HepG2 (cell line): ENCODE measurements around the gene NUDT3. TPM values are rescaled to one million over a fixed set of nuclear protein-coding genes. Genes with fewer than 3 reads are reported as not detected.

Experiments used
- ARNT ChIP-seq: fragments of 450-650 bp; IDR thresholded peaks from 2 replicates; pipeline ENCODE4 v1.6.1; 2017
- ARNTL ChIP-seq: sonication (generic); formaldehyde crosslinking; IDR thresholded peaks from 2 replicates; pipeline ENCODE4 v1.4.0; 2020; ENCODE audit warnings: mild to moderate bottlenecking, missing genetic modification reagents
- CBX5 ChIP-seq: sonication (generic); formaldehyde crosslinking; IDR thresholded peaks from 2 replicates; pipeline ENCODE4 v1.4.0; 2020; ENCODE audit warnings: missing genetic modification reagents, borderline replicate concordance
- E2F5 ChIP-seq: sonication (generic); formaldehyde crosslinking; conservative IDR thresholded peaks from 2 replicates; pipeline ENCODE4 v1.4.0; 2020; ENCODE audit warnings: missing genetic modification reagents
- MAX ChIP-seq: IDR thresholded peaks from 2 replicates; pipeline ENCODE4 v1.6.1; 2012; ENCODE audit warnings: inconsistent platforms
- MEF2D ChIP-seq: sonication (generic); formaldehyde crosslinking; IDR thresholded peaks from 2 replicates; pipeline ENCODE4 v1.5.1; 2020; ENCODE audit warnings: mild to moderate bottlenecking, missing genetic modification reagents
- MLLT10 ChIP-seq: sonication (generic); formaldehyde crosslinking; IDR thresholded peaks from 2 replicates; pipeline ENCODE4 v1.4.0; 2020; ENCODE audit warnings: missing genetic modification reagents
- MXD4 ChIP-seq: IDR thresholded peaks from 2 replicates; pipeline ENCODE4 v1.6.1; 2016; ENCODE audit warnings: mild to moderate bottlenecking, missing biosample characterization, missing genetic modification reagents
- MXI1 ChIP-seq: IDR thresholded peaks from 3 replicates; pipeline ENCODE4 v1.6.1; 2012; ENCODE audit warnings: low read depth, low read length, inconsistent platforms, borderline replicate concordance
- NCOA5 ChIP-seq: sonication (generic); formaldehyde crosslinking; IDR thresholded peaks from 2 replicates; pipeline ENCODE4 v1.4.0; 2020; ENCODE audit warnings: missing genetic modification reagents
- NR2C2 ChIP-seq: sonication (generic); formaldehyde crosslinking; IDR thresholded peaks from 2 replicates; pipeline ENCODE4 v1.4.0; 2020; ENCODE audit warnings: missing genetic modification reagents, mild to moderate bottlenecking, moderate library complexity, borderline replicate concordance
- RARA ChIP-seq: IDR thresholded peaks from 2 replicates; pipeline ENCODE4 v1.6.1; 2016; ENCODE audit warnings: missing genetic modification reagents, missing compliant biosample characterization
- SUZ12 ChIP-seq: fragments of 150-350 bp; IDR thresholded peaks from 2 replicates; pipeline ENCODE4 v1.6.1; 2014; ENCODE audit warnings: low read depth, low read length
- TBX2 ChIP-seq: sonication (generic); formaldehyde crosslinking; IDR thresholded peaks from 2 replicates; pipeline ENCODE4 v1.5.0; 2020; ENCODE audit warnings: missing genetic modification reagents, mild to moderate bottlenecking, borderline replicate concordance
- TRIM22 ChIP-seq: fragments of 450-650 bp; IDR thresholded peaks from 2 replicates; pipeline ENCODE4 v1.6.1; 2017
- ZFP37 ChIP-seq: sonication (generic); formaldehyde crosslinking; IDR thresholded peaks from 2 replicates; pipeline ENCODE4 v1.4.0; 2020; ENCODE audit warnings: missing genetic modification reagents, borderline replicate concordance
- ZNF230 ChIP-seq: sonication (generic); formaldehyde crosslinking; IDR thresholded peaks from 2 replicates; pipeline ENCODE4 v1.4.0; 2020; ENCODE audit warnings: mild to moderate bottlenecking, missing genetic modification reagents
- ZNF496 ChIP-seq: sonication (generic); formaldehyde crosslinking; IDR thresholded peaks from 2 replicates; pipeline ENCODE4 v1.8.1; 2023; ENCODE audit warnings: mild to moderate bottlenecking, moderate library complexity, missing genetic modification reagents; ENCODE audit not compliant: insufficient replicate concordance
- ZNF761 ChIP-seq: sonication (generic); formaldehyde crosslinking; conservative IDR thresholded peaks from 2 replicates; pipeline ENCODE4 v1.4.0; 2020; ENCODE audit warnings: mild to moderate bottlenecking, missing genetic modification reagents
- ZZZ3 ChIP-seq: sonication (generic); formaldehyde crosslinking; IDR thresholded peaks from 2 replicates; pipeline ENCODE4 v1.4.0; 2020; ENCODE audit warnings: missing genetic modification reagents, mild to moderate bottlenecking, borderline replicate concordance
- polyA plus RNA-seq, 8 experiments: library from polyadenylated mRNA; depleted of rRNA in 3 of 8; stranded (reverse) in 7 of 8; unstranded in 1 of 8; fragments of >200 nt; fragmentation: Illumina TruSeq in 4 of 8; extraction: Trizol in 4 of 8; gene quantifications; 2 replicates each; pipeline versions ENCODE4 v1.2.1 to v1.2.3, GENCODE V29; 2011 to 2016; ENCODE audit warnings: low read depth in 4 of 8, missing spikeins in 1 of 8, mixed read lengths in 1 of 8; ENCODE audit not compliant: insufficient read depth in 1 of 8
- total RNA-seq, 5 experiments: library from RNA; depleted of rRNA; stranded (reverse); fragments of >200 nt; fragmentation: Illumina TruSeq; extraction: Trizol; gene quantifications; 2 replicates each; pipeline ENCODE4 v1.2.3, GENCODE V29; 2016; ENCODE audit warnings: low read depth in 1 of 5
- TF ChIP-seq, protein P1 (sequence below): sonication (generic); formaldehyde crosslinking; IDR thresholded peaks from 2 replicates; pipeline ENCODE4 v1.4.0; 2020; ENCODE audit warnings: missing genetic modification reagents, borderline replicate concordance
- TF ChIP-seq, protein P2 (sequence below): sonication (generic); formaldehyde crosslinking; IDR thresholded peaks from 2 replicates; pipeline ENCODE4 v1.4.0; 2020; ENCODE audit warnings: missing genetic modification reagents

The NUDT3 gene
- total and polyA plus RNA-seq, 2 of the 13 experiments (the other 11 are each of a cell fraction or from before 2014, with no cell fraction given), result 20.2 to 20.6 TPM

GRCh38 chr6:34236443-34237315 is 155.8 kb downstream of the NUDT3 start, which contains the start of gene HMGA1 (continued):
- peak; percentile 47 for TF ChIP-seq MAX
- no peak for TF ChIP-seq E2F5 (CRISPR knock-in tag)
- no peak for TF ChIP-seq MLLT10 (CRISPR knock-in tag)
- TF ChIP-seq ZNF761 (CRISPR knock-in tag), result no peak; the same call in 1 of the 2 replicates
- TF ChIP-seq MEF2D (CRISPR knock-in tag), result no peak
- TF ChIP-seq TBX2 (CRISPR knock-in tag), result peak; percentile 60; the same call in 1 of the 2 replicates
- TF ChIP-seq, protein P1, sequence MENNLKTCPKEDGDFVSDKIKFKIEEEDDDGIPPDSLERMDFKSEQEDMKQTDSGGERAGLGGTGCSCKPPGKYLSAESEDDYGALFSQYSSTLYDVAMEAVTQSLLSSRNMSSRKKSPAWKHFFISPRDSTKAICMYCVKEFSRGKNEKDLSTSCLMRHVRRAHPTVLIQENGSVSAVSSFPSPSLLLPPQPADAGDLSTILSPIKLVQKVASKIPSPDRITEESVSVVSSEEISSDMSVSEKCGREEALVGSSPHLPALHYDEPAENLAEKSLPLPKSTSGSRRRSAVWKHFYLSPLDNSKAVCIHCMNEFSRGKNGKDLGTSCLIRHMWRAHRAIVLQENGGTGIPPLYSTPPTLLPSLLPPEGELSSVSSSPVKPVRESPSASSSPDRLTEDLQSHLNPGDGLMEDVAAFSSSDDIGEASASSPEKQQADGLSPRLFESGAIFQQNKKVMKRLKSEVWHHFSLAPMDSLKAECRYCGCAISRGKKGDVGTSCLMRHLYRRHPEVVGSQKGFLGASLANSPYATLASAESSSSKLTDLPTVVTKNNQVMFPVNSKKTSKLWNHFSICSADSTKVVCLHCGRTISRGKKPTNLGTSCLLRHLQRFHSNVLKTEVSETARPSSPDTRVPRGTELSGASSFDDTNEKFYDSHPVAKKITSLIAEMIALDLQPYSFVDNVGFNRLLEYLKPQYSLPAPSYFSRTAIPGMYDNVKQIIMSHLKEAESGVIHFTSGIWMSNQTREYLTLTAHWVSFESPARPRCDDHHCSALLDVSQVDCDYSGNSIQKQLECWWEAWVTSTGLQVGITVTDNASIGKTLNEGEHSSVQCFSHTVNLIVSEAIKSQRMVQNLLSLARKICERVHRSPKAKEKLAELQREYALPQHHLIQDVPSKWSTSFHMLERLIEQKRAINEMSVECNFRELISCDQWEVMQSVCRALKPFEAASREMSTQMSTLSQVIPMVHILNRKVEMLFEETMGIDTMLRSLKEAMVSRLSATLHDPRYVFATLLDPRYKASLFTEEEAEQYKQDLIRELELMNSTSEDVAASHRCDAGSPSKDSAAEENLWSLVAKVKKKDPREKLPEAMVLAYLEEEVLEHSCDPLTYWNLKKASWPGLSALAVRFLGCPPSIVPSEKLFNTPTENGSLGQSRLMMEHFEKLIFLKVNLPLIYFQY (CRISPR knock-in tag), result no peak
- no peak for TF ChIP-seq NCOA5 (CRISPR knock-in tag)
- TF ChIP-seq ZNF496, result no peak
- TF ChIP-seq ZZZ3, result no peak
- TF ChIP-seq TRIM22, result no peak
- no peak for TF ChIP-seq RARA (CRISPR knock-in tag)
- TF ChIP-seq CBX5, result no peak; the same call in 1 of the 2 replicates
- TF ChIP-seq ARNT, result no peak
- TF ChIP-seq ARNTL, result 0 out of 2 replicates have a peak, but pooled peaks have one; percentile 44
- no peak for TF ChIP-seq SUZ12
- TF ChIP-seq, protein P2, sequence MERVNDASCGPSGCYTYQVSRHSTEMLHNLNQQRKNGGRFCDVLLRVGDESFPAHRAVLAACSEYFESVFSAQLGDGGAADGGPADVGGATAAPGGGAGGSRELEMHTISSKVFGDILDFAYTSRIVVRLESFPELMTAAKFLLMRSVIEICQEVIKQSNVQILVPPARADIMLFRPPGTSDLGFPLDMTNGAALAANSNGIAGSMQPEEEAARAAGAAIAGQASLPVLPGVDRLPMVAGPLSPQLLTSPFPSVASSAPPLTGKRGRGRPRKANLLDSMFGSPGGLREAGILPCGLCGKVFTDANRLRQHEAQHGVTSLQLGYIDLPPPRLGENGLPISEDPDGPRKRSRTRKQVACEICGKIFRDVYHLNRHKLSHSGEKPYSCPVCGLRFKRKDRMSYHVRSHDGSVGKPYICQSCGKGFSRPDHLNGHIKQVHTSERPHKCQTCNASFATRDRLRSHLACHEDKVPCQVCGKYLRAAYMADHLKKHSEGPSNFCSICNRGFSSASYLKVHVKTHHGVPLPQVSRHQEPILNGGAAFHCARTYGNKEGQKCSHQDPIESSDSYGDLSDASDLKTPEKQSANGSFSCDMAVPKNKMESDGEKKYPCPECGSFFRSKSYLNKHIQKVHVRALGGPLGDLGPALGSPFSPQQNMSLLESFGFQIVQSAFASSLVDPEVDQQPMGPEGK (CRISPR knock-in tag), result peak; percentile 87
- TF ChIP-seq NR2C2 (CRISPR knock-in tag), result no peak
- TF ChIP-seq MXI1, result peak; percentile 46; the same call in 1 of the 3 replicates
- TF ChIP-seq ZNF230 (CRISPR knock-in tag), result no peak
- TF ChIP-seq MXD4 (CRISPR knock-in tag), result no peak
- TF ChIP-seq ZFP37, result no peak
